PFSK-1 (cell line): Measurements from ENCODE around the gene STAT4.

Source experiments
- FOXP2 ChIP-seq: optimal IDR thresholded peaks from 2 replicates; pipeline ENCODE3; 2011; ENCODE audit warnings: borderline replicate concordance, control low read depth, inconsistent platforms; ENCODE audit not compliant: insufficient read depth; ENCODE audit errors: extremely low read length, extremely low read depth
- POLR2AphosphoS5 ChIP-seq: IDR thresholded peaks from 2 replicates; pipeline ENCODE4 v1.6.1; 2012; ENCODE audit warnings: low read depth, mild to moderate bottlenecking, control low read depth, low read length, moderate library complexity
- SIN3A ChIP-seq: IDR thresholded peaks from 2 replicates; pipeline ENCODE4 v1.6.1; 2012; ENCODE audit warnings: mild to moderate bottlenecking, low read length, moderate library complexity, borderline replicate concordance; ENCODE audit not compliant: insufficient read depth
- TAF1 ChIP-seq: IDR thresholded peaks from 2 replicates; pipeline ENCODE4 v1.6.1; 2012; ENCODE audit warnings: low read length, control low read depth, borderline replicate concordance; ENCODE audit not compliant: insufficient read depth
- TF ChIP-seq, protein P1 (sequence below), 2 experiments: IDR thresholded peaks; 2 replicates each; pipeline versions ENCODE4 v1.6.1 to v1.8.0; 2011 to 2012; ENCODE audit warnings: low read depth in 2 of 2, low read length in 2 of 2, control low read depth in 1 of 2, inconsistent platforms in 1 of 2, mild to moderate bottlenecking in 1 of 2, moderate library complexity in 1 of 2; ENCODE audit not compliant: insufficient read depth in 1 of 2

Gene STAT4

DNA sequence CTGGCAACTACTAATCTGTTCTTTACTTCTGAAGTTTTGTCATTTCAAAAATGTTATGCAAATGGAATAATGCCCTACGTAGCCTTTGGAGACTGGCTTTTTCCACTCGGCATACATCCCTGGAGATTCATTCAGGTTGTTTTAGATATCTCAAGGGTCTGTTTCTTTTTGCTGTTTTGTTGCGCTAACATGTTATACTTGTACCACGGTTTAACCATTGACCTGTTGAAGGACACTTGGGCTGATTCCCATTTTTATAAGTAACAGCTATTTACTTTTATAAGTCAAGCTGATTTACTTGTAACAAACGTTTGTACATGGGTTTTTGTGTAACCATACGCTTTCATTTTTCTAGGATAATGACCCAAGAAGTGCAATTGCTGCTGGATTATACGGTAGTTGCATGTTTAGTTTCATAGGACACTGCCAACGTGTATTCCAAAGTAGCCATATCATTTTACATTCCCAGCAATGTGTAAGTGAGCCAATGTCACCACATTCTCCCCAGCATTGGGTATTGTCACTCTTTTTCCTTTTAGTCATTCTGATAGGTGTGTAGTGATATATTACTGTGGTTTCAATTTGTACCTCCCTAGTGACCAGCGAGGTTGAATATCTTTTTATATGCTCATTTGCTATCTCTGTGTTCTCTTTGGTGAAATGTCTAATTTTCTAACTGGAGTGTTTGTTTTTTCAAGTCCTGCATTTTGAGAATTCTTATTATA is 36.5 kb upstream of the STAT4 start:
- TF ChIP-seq TAF1 = no peak
- TF ChIP-seq POLR2AphosphoS5 = no peak
- TF ChIP-seq SIN3A = no peak
- no peak for TF ChIP-seq FOXP2
- TF ChIP-seq, protein P1, sequence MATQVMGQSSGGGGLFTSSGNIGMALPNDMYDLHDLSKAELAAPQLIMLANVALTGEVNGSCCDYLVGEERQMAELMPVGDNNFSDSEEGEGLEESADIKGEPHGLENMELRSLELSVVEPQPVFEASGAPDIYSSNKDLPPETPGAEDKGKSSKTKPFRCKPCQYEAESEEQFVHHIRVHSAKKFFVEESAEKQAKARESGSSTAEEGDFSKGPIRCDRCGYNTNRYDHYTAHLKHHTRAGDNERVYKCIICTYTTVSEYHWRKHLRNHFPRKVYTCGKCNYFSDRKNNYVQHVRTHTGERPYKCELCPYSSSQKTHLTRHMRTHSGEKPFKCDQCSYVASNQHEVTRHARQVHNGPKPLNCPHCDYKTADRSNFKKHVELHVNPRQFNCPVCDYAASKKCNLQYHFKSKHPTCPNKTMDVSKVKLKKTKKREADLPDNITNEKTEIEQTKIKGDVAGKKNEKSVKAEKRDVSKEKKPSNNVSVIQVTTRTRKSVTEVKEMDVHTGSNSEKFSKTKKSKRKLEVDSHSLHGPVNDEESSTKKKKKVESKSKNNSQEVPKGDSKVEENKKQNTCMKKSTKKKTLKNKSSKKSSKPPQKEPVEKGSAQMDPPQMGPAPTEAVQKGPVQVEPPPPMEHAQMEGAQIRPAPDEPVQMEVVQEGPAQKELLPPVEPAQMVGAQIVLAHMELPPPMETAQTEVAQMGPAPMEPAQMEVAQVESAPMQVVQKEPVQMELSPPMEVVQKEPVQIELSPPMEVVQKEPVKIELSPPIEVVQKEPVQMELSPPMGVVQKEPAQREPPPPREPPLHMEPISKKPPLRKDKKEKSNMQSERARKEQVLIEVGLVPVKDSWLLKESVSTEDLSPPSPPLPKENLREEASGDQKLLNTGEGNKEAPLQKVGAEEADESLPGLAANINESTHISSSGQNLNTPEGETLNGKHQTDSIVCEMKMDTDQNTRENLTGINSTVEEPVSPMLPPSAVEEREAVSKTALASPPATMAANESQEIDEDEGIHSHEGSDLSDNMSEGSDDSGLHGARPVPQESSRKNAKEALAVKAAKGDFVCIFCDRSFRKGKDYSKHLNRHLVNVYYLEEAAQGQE (IDR thresholded peaks at IDR 0.05; ENCODE audit: insufficient read depth in 1 of 2, low read depth in 2 of 2, low read length in 2 of 2) = no peak

DNA sequence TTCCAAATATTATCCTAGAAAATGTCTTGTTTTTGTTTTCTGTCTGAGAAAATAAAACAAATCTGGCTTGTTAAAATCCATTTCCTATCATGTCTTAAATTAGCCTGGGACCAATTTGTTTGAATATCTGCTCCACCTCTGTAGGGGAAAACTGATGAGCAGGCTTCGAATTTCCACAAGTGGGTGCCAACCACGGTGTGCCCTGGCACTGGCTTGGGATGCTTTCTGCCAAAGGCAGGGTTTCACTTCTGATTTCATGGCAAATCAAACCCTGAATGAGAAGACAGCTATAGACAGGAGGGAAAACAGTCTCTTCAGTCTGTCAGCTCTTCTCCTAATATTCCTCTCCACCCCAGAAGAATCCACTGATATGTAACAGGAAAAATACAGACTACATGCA is 33.7 kb upstream of the STAT4 start:
- TF ChIP-seq POLR2AphosphoS5 (no peak), FOXP2 (no peak), SIN3A (no peak), TAF1 (no peak)
- TF ChIP-seq, protein P1 (IDR thresholded peaks at IDR 0.05; ENCODE audit: insufficient read depth in 1 of 2, low read depth in 2 of 2, low read length in 2 of 2) = no peak

DNA sequence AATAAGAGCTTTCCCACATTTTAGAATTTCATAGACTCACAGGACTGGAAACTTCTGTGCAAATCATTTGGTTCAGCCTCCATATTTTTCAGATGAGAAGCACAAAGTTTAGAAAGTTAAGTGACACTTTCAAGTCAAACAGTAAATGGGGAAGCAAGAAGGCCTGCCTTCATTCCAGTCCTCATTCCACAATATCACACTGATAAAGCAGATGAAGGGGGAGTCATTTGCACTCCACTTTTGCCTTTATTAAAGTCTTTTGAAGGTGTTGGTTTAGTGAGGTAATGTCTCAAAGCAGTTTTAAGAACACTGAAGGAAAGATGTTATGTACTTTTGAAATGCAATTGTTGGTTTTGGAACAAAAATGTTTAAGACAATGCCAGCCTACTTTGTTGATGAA is 32.7 kb upstream of the STAT4 start:
- no peak for TF ChIP-seq POLR2AphosphoS5
- TF ChIP-seq SIN3A = no peak
- TF ChIP-seq, protein P1 (IDR thresholded peaks at IDR 0.05; ENCODE audit: insufficient read depth in 1 of 2, low read depth in 2 of 2, low read length in 2 of 2) = no peak
- TF ChIP-seq TAF1 = no peak
- TF ChIP-seq FOXP2 = no peak

DNA sequence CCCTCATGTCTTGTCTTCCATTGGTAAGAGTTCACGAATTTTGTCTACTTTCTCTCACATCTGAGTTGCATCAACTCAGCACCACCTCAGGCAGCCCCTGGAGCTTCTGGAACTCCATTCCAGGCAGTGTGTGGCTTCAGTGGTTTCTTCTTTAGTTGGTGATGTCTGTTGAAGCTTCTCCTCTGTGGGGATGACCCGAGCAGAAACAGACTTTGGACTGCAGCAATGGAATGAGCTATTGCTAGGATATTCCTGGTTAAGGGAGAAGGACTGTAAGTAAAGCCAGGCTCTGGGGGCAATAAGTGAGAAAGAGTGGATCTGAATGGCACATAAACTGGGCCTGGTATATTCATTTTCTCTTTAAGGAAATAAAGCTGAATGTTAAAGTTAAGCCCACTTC is 32.3 kb upstream of the STAT4 start:
- TF ChIP-seq TAF1 (no peak), SIN3A (no peak), FOXP2 (no peak)

DNA sequence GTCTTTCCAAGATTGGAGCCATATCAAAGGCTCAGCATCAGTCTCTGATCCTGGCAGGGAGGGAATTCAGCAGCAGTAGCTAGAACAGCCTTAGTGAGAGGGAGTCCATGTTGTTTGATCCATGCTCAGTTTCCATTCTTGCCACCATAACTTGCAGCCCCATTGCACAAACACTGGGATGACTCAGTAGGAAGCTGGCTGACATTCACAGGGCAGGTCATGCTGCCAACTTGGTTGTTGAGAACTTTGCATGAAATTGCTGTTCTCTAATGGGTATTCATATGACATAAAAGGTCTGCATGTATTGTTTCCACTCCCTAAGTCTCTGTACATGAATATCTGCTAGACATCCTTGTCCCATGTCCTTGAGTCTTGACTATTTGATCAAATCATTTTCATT is 29.9 kb upstream of the STAT4 start:
- TF ChIP-seq SIN3A (no peak), FOXP2 (no peak), POLR2AphosphoS5 (no peak), TAF1 (no peak)
- TF ChIP-seq, protein P1 (IDR thresholded peaks at IDR 0.05; ENCODE audit: insufficient read depth in 1 of 2, low read depth in 2 of 2, low read length in 2 of 2) = no peak
